Esophagus muscularis mucosa (tissue), 4 donors: ENCODE results near the gene COL6A3. TPM values are rescaled to one million over a fixed set of nuclear protein-coding genes. Genes with fewer than 3 reads are reported as not detected.
A peak's percentile ranks its signal among the peaks of the same experiment; 100 is the strongest.

ENCODE experiments used
- DNase-seq: peaks from one replicate; pipeline ENCODE4 v3.0.0-alpha.2; 2017; ENCODE audit errors: extremely low spot score
- H3K27ac ChIP-seq, 4 donors: fragments of 200-600 bp; sonication (generic); replicated peaks in 1 of 4; 1 replicate in 3 of 4; 2 replicates in 1 of 4; pipeline ENCODE4 v1.5.1; 2016 to 2019; ENCODE audit warnings: mild to moderate bottlenecking in 1 of 4
- H3K27me3 ChIP-seq, 4 donors: fragments of 200-600 bp; sonication (generic); one replicate each; pipeline versions ENCODE4 v1.5.1 to v1.6.0; 2016 to 2019
- H3K36me3 ChIP-seq, 4 donors: fragments of 200-600 bp; sonication (generic); one replicate each; pipeline ENCODE4 v1.5.1; 2016 to 2019
- H3K4me1 ChIP-seq, 4 donors: fragments of 200-600 bp; sonication (generic); one replicate each; pipeline ENCODE4 v1.5.1; 2016 to 2019
- H3K4me3 ChIP-seq, 4 donors: fragments of 200-600 bp; sonication (generic); 1 replicate in 2 of 4; 2 replicates in 2 of 4; pipeline ENCODE4 v1.5.1; 2016 to 2019; ENCODE audit warnings: mild to moderate bottlenecking in 4 of 4, moderate library complexity in 1 of 4
- H3K9me3 ChIP-seq, 4 donors: fragments of 200-600 bp; sonication (generic); 1 replicate in 3 of 4; 2 replicates in 1 of 4; pipeline ENCODE4 v1.5.1; 2016 to 2019
- EP300 ChIP-seq: sonication (generic); formaldehyde crosslinking; IDR thresholded peaks from one replicate; pipeline ENCODE4 v1.6.1; 2017; ENCODE audit warnings: antibody characterized with exemption
- POLR2A ChIP-seq: fragments of 450-650 bp; IDR thresholded peaks from one replicate; pipeline ENCODE4 v1.6.1; 2017; ENCODE audit warnings: antibody characterized with exemption, moderate library complexity, mild to moderate bottlenecking, low read depth
- POLR2AphosphoS5 ChIP-seq, 2 donors: sonication (generic); formaldehyde crosslinking; IDR thresholded peaks; one replicate each; pipeline ENCODE4 v1.6.1; 2017; ENCODE audit warnings: antibody characterized with exemption in 2 of 2
- WGBS: methylation state at CpG from one replicate; pipeline ENCODE4 v1.1.5; 2018; 5-methylcytosine and 5-hydroxymethylcytosine counted together
- intact Hi-C: fragments of 100-400 bp; cut with DNase I; formaldehyde crosslinking; loops from one replicate; pipeline ENCODE4 v1.15.1; 2023
- total RNA-seq, 4 donors: library from RNA; depleted of rRNA; stranded (reverse); fragments of >200 nt; gene quantifications; one replicate each; pipeline versions ENCODE4 v1.1.0 to v1.2.1, GENCODE V29; 2016
- TF ChIP-seq, protein P1 (sequence below), 3 experiments: fragments of 200-600 bp in 2 of 3; fragments of 450-650 bp in 1 of 3; sonication (generic) in 2 of 3; IDR thresholded peaks; one replicate each; pipeline ENCODE4 v1.5.1; 2017 to 2019; ENCODE audit warnings: antibody characterized with exemption in 3 of 3, mild to moderate bottlenecking in 2 of 3, moderate library complexity in 1 of 3

Gene COL6A3
- total RNA-seq, 4 donors from 2014 or later, result 96.2 to 350 (median 192) TPM

DNA sequence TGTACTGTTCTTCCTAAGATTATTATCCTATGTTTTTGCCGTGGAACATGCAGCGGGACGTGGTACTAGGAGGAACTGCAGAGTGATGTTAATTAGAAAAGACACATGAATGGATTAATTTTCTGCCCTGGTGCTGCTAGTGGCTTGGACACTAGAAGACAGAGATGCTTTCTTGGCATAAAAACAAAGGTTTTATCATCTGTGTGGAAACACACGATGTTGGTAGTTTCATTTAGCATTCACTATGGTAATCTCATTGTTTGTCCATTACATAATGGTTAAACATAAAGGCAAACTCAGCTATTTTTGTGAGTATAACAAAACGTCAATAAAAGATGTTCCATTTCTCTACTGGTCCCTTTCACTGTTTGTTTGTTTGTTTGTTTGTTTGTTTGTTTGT, 22.8 kb downstream of the COL6A3 start:
- Histone ChIP-seq H3K36me3 (peaks cover 4 to 48% (median 17%) of the 10 kb centered on the region in 4 donors), H3K4me3 (no peak overlapping the region), H3K27ac (peak overlapping the region; percentile 12 to 59 (median 27)), H3K9me3 (no peaks in the 10 kb centered on the region), H3K4me1 (peaks cover 0 to 43% (median 29%) of the 10 kb centered on the region in 4 donors), H3K27me3 (no peaks in the 10 kb centered on the region)
- intact Hi-C loops, result no loop called here
- no peak for DNase-seq
- WGBS, result 59% methylated on average over 5 of the region's 5 CpGs
- TF ChIP-seq EP300 (no peak), POLR2A (no peak), POLR2AphosphoS5 (IDR thresholded peaks at IDR 0.05) (no peak)
- TF ChIP-seq, protein P1, sequence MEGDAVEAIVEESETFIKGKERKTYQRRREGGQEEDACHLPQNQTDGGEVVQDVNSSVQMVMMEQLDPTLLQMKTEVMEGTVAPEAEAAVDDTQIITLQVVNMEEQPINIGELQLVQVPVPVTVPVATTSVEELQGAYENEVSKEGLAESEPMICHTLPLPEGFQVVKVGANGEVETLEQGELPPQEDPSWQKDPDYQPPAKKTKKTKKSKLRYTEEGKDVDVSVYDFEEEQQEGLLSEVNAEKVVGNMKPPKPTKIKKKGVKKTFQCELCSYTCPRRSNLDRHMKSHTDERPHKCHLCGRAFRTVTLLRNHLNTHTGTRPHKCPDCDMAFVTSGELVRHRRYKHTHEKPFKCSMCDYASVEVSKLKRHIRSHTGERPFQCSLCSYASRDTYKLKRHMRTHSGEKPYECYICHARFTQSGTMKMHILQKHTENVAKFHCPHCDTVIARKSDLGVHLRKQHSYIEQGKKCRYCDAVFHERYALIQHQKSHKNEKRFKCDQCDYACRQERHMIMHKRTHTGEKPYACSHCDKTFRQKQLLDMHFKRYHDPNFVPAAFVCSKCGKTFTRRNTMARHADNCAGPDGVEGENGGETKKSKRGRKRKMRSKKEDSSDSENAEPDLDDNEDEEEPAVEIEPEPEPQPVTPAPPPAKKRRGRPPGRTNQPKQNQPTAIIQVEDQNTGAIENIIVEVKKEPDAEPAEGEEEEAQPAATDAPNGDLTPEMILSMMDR (IDR thresholded peaks at IDR 0.05), result no peak

DNA sequence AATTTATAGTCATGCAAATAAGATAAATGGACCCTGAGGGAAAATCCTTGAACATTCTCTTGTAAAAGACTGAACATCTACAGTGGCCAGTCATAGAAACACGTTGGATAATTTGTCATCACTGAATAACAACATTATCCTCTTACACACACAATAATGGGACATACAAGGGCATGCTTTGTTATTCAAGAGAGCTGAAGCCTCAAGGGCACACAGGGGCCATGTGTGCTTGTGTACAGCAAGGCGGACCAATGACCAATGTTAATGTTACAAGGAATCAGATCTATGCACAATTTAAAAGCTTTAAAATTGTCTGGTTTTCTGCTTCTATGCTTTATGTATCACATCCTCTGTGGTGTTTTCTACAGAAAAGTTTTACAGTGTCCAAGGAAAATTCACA, 23.7 kb downstream of the COL6A3 start:
- H3K4me3 ChIP-seq, result no peak overlapping the region
- no peak for DNase-seq
- H3K4me1 ChIP-seq, result peaks cover 0 to 43% (median 29%) of the 10 kb centered on the region in 4 donors
- WGBS, result 46% methylated on average over 2 of the region's 2 CpGs
- intact Hi-C loops, result no loop called here
- TF ChIP-seq POLR2A (no peak), EP300 (no peak), POLR2AphosphoS5 (IDR thresholded peaks at IDR 0.05) (no peak)
- TF ChIP-seq, protein P1 (IDR thresholded peaks at IDR 0.05), result no peak
- H3K27me3 ChIP-seq, result no peaks in the 10 kb centered on the region
- no peaks in the 10 kb centered on the region for H3K9me3 ChIP-seq
- H3K36me3 ChIP-seq, result peaks cover 4 to 42% (median 13%) of the 10 kb centered on the region in 4 donors
- peak overlapping the region; percentile 3 to 59 (median 27) for H3K27ac ChIP-seq

GRCh38 chr2:237389831-237390230, 24.1 kb downstream of the COL6A3 start:
- WGBS, result 80% methylated on average over 3 of the region's 3 CpGs
- peaks cover 0 to 43% (median 29%) of the 10 kb centered on the region in 4 donors for H3K4me1 ChIP-seq
- H3K27ac ChIP-seq, result peak overlapping the region; percentile 3 to 59 (median 27)
- H3K4me3 ChIP-seq, result no peak overlapping the region
- no peaks in the 10 kb centered on the region for H3K27me3 ChIP-seq
- peaks cover 4 to 38% (median 12%) of the 10 kb centered on the region in 4 donors for H3K36me3 ChIP-seq
- no peaks in the 10 kb centered on the region for H3K9me3 ChIP-seq
- intact Hi-C loops, result no loop called here
- DNase-seq, result no peak
- TF ChIP-seq, protein P1 (IDR thresholded peaks at IDR 0.05), result no peak
- TF ChIP-seq POLR2AphosphoS5 (IDR thresholded peaks at IDR 0.05), result peak in 1 of 2 donors; percentile 3

DNA sequence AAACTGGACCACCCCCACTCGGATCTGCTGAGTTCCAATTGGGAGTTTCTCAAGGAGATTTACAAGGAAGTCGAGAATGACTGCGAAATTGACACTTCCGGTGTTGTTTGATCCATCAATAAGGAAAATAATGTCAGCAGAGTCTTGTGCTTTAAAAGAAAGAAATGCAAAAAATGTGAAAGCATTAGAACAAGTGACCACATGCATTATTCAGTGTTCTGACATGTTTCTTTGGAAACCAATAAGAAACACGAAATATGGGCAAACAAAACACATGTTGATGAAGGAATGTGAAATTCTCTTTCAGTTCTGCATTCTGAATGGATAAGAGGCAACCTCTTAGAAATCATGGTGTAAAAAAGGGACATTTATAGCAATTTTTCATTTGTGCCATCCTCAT, 25.9 kb downstream of the COL6A3 start:
- 93% methylated on average over 5 of the region's 5 CpGs for WGBS
- peaks cover 0 to 42% (median 29%) of the 10 kb centered on the region in 4 donors for H3K4me1 ChIP-seq
- no peak overlapping the region for H3K27ac ChIP-seq
- peaks cover 0 to 32% (median 5%) of the 10 kb centered on the region in 4 donors for H3K36me3 ChIP-seq
- TF ChIP-seq POLR2A, result no peak
- TF ChIP-seq POLR2AphosphoS5 (IDR thresholded peaks at IDR 0.05), result no peak
- TF ChIP-seq EP300, result no peak
- DNase-seq, result no peak
- H3K9me3 ChIP-seq, result no peaks in the 10 kb centered on the region
- H3K27me3 ChIP-seq, result no peaks in the 10 kb centered on the region
- intact Hi-C loops, result no loop called here
- H3K4me3 ChIP-seq, result no peak overlapping the region

GRCh38 chr2:237384672-237385020, 29.3 kb downstream of the COL6A3 start:
- no peak for TF ChIP-seq EP300
- no peak for TF ChIP-seq POLR2A
- TF ChIP-seq POLR2AphosphoS5 (IDR thresholded peaks at IDR 0.05), result no peak
- TF ChIP-seq, protein P1 (IDR thresholded peaks at IDR 0.05), result no peak
- H3K4me1 ChIP-seq, result peaks cover 0 to 9% (median 6%) of the 10 kb centered on the region in 4 donors
- no peaks in the 10 kb centered on the region for H3K27me3 ChIP-seq
- no peak overlapping the region for H3K4me3 ChIP-seq
- H3K27ac ChIP-seq, result peak overlapping the region in 3 of 4 donors; percentile 28 to 46 (median 42)
- no peaks in the 10 kb centered on the region for H3K9me3 ChIP-seq
- peaks cover 0 to 40% (median 18%) of the 10 kb centered on the region in 4 donors for H3K36me3 ChIP-seq
- intact Hi-C loops, result no loop called here
- no peak for DNase-seq
